HEK293T (cell line): Measurements from ENCODE around the gene TMEM242.

ENCODE experiments used
- ELF4 ChIP-seq: fragments of 450-650 bp; IDR thresholded peaks from 2 replicates; pipeline ENCODE4 v1.6.1; 2017; ENCODE audit warnings: antibody characterized with exemption
- FOXM1 ChIP-seq: fragments of 450-650 bp; IDR thresholded peaks from 2 replicates; pipeline ENCODE4 v1.6.1; 2017; ENCODE audit warnings: mild to moderate bottlenecking, borderline replicate concordance
- LEF1 ChIP-seq: fragments of 450-650 bp; IDR thresholded peaks from 2 replicates; pipeline ENCODE4 v1.6.1; 2017; ENCODE audit warnings: mild to moderate bottlenecking, borderline replicate concordance
- NFRKB ChIP-seq: fragments of 450-650 bp; IDR thresholded peaks from 2 replicates; pipeline ENCODE4 v1.6.1; 2016; ENCODE audit warnings: mild to moderate bottlenecking, moderate library complexity
- SP1 ChIP-seq: fragments of 450-650 bp; IDR thresholded peaks from 2 replicates; pipeline ENCODE4 v1.6.1; 2017
- SUZ12 ChIP-seq: fragments of 450-650 bp; IDR thresholded peaks from 2 replicates; pipeline ENCODE4 v1.6.1; 2016; ENCODE audit warnings: mild to moderate bottlenecking
- TARDBP ChIP-seq: fragments of 450-650 bp; IDR thresholded peaks from 2 replicates; pipeline ENCODE4 v1.6.1; 2016

DNA sequence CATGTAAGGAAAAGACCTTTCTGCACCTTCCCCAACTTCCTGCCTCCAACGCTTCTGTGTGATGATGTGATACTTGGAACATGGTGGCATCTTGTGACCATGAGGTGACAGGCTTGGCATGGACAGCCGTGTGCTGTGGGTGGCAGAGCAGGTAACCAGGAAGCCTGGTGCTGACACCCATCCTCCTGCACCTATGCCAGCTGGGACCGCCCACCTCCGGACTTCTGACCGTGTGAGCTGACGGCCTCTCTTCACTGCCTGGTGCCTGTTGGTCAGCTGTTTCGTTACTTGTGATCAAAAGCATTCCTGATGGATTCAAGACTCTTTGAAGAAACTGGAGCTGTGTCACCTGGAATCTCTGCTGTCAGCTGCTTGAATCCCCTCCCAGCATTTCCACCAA is 70.3 kb downstream of the TMEM242 start:
- no peak for TF ChIP-seq SP1
- no peak for TF ChIP-seq SUZ12
- no peak for TF ChIP-seq LEF1
- no peak for TF ChIP-seq FOXM1
- TF ChIP-seq ELF4 = no peak
- no peak for TF ChIP-seq TARDBP
- no peak for TF ChIP-seq NFRKB
